Stimulated activated CD8-positive, alpha-beta memory T cell treated with anti-CD3 and anti-CD28 coated beads, Interleukin-15, amount 100 ng/mL, for 48 hours (primary cell): ENCODE data around the gene RHBDL1.

Source experiments
- DNase-seq, 2 donors: peaks; one replicate each; pipeline ENCODE4 v3.0.0-alpha.2; 2020; ENCODE audit warnings: low read depth in 2 of 2

The RHBDL1 gene

DNA sequence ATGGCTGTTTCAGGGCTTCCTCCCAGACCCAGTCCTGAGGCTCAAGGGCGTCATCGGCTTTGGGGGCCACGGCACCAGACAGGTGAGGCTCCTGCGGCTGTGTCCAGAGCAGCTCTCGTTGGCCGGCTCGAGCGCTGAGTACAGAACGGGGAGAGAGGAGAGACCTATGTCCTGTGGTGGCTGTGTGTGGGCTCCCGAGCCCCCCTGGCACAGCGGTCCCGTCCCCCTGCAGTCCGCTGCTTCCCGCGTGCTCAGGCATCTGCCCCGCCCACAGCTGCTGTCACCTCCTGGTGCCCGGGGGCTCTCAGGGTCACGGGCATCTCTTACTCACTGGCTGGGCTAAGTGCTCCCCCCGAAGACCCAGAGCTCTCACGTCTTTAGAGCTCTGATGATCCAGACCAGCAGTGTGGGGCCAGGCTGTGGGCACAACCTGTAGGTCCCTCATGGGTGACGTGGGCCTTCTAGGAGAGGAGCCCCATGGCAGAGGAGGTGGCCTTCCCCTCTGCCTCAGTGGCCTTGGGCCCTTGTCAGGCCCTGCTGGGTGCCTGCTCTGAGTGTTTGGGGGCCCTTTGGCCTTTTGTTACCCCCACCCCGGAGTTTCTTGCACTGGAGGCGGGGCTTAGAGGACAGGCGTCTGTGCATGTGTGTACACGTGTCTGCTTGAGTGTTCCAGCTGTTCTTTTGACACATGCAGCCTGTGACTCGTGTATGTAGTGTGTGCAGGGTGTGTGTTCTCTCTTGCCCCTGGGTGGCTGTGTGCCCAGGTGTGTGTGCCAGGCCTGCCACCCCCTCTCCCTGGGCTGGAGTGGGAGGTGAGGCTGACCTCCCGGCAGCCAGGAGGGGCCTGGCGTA is 22.8 kb upstream of the RHBDL1 start:
- no peak for DNase-seq

DNA sequence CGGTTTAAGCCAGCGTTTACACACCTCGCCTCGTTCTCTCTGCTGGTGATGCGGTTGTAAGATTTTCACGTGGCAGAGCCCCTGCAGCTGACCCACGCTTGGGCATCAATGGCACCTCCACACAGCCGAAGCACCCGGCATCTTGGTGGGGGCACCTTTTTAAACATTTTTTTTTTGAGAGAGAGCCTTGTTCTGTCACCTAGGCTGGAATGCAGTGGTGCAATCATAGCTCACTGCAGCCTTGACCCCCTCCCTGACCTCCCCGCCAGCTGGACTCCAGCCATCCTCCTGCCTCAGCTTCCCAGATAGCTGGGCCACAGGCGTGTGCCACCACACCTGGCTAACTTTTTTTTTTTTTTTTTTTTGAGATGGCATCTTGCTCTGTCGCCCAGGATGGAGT is 21.4 kb upstream of the RHBDL1 start:
- no peak for DNase-seq

DNA sequence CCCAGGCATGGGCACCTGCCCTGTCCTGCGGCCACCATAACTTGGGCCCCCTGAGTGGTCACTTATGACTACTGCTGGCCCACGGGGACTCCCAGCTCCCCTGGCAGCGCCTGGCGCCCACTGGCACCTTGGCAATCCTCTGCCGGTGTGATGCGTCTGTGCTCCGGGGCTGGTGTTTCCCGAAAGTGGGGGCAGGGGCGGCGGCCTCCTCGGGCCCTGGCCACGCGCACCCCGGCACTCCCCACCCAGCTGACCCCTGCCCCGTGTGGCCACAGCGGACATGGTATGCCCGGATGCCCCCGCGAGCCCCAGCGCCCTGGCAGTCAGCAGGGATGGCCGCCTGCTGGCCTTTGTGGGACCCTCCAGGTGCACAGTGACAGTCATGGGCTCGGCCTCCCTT is 18.0 kb upstream of the RHBDL1 start:
- no peak for DNase-seq

DNA sequence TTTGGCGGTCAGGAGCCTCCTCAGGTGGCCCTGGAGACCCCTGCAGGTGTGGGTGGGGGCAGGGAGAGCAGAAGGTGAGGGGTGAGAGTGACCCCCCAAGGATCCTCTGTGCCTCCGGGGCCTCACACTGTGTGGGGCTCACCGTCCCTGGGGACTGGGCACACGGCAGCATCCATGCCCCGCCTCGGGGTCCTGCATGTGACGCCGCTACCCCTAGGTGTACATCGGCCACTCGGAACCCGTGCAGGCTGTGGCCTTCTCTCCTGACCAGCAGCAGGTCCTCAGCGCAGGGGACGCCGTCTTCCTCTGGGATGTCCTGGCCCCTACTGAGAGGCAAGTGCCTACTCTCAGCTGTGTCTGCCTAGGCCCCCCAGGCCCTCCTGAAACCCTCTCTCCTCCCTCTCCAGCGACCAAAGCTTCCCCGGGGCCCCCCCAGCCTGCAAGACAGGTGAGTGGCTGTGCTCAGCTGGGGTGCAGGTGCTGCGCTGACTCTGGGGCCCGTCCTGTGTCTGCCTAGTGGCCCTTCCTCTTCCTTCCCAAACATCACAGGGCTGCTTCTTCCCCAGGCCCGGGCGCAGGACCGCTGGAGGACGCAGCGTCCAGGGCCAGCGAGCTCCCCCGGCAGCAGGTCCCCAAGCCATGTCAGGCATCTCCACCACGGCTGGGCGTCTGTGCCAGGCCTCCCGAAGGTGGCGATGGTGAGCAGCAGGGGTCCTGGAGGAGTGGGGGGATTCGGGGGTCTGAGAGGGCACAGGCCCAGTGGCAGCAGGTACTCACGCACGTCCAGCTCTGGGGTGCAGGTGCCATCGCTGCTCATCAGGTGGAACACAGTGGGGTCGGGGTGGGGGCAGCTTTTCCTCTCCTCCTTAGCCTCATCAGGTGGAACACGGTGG is 16.5 kb upstream of the RHBDL1 start:
- no peak for DNase-seq

DNA sequence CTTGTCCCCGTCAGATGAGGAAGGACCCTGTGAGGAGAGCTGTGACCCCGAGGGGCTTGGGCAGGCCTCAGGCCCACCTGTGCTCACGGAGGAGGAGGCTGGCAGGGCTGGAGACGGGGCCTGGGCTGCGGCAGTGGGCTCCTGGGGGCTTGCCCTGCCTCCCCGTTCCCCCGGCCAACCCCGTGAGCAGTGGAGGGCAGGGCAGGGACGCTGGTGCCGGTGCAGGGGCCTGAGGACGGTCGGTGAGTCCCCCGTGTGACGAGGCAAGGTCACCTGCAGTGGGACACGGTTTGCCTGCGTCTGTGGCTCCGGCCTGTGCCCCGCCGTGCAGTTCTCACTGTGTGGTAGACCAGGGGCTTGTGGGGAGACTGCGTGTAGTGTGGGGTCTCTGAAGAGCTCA is 15.9 kb upstream of the RHBDL1 start:
- no peak for DNase-seq

DNA sequence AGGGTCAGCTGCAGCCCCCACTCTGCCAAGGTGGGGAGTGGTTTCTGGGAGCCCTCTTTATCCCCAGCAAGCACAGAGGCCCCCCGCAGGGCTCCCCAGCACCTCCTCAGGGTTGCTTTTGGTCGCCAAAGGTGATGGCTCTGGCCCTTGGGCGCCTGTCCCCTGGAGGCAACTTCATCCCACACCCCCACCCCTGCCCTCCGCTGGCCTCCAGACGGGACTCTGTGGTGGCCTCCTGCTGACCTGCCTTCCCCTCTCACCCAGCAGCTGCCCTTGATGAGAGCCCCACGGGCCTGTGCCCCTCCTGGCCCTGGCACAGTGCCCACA is 15.4 kb upstream of the RHBDL1 start:
- DNase-seq: no peak

DNA sequence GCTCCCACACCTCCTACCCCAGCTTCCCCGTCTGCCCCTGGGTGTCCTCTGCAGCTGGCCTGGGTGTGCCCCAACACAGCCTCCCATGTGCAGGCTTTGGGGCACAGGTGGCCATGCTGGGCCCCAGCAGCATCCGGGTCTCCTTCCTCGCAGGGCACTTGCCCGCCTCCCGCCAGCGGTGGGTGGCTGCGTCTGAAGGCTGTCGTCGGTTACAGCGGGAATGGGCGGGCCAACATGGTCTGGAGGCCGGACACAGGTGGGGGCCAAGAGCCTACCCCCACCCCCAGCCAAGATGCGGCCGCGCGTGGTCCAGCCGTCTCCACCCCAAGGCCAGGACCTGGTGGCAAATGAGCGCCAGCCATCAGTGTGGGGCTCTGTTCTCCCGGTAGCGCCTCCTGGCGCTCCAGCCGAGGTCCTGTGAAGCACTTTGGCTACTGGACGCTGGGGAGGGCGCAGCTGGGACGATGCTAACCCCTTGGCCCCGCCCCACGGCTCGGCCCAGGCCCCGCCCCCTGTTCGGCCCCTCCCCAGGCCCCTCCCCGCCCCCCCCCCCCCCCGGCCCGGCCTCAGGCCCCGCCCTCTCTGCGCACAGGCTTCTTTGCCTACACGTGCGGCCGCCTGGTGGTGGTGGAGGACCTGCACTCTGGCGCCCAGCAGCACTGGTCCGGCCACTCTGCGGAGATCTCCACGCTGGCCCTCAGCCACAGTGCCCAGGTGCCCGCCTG is 14.8 kb upstream of the RHBDL1 start:
- DNase-seq: peak in 1 of 2 donors; percentile 38

DNA sequence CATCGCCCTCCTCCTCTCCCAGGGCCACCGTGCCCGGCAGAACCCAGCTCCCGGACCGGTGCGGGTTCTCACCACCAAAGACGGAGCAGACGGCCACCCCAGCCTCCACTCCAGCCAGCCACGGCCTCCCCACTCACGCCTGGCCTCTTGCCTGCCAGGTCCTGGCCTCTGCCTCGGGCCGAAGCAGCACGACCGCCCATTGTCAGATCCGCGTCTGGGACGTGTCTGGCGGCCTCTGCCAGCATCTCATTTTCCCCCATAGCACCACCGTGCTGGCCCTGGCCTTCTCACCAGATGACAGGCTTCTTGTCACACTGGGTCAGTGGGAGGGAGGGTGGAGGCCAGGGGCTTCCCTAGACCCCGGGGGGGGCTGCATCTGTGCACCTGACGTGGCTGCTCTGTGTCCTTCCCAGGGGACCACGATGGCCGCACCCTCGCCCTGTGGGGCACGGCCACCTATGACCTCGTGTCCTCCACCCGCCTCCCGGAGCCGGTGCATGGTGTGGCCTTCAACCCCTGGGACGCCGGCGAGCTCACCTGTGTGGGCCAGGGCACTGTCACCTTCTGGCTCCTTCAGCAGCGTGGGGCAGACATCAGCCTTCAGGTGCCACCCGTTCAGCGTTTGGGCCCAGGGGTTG is 14.2 kb upstream of the RHBDL1 start:
- DNase-seq: no peak

DNA sequence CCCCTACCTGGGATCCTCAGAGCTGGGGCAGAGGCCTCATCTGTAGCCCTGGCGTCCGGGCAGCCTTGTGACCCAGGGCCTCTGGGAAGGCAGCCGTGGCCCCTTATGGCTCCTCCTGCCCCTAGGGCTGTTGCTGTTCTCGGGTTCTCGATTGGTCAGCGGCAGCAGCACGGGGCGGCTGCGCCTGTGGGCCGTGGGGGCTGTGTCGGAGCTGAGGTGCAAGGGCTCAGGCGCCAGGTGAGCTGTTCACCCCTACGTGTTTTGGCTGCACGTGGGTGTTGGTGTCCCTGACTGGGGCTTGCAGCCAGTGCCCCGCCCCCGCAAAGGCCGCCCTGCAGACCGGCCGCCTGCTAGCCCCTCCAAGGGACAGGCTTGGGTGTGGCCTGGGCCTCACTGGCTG is 13.4 kb upstream of the RHBDL1 start:
- no peak for DNase-seq

DNA sequence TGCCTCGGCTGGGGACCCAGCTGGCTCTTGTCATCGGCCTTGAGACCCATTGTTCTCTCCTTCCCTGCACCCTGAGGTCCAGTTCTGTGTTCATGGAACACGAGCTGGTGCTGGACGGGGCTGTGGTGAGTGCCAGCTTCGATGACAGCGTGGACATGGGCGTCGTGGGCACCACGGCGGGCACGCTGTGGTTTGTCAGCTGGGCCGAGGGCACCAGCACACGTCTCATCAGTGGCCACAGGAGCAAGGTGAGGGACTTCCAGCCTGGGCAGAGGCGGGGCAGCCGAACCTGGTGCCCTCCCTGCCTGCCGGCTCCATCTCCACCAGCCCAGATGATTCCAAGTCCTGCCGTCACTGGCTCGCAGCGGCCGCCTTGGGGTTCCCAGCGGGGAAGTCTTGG is 12.9 kb upstream of the RHBDL1 start:
- DNase-seq: no peak

DNA sequence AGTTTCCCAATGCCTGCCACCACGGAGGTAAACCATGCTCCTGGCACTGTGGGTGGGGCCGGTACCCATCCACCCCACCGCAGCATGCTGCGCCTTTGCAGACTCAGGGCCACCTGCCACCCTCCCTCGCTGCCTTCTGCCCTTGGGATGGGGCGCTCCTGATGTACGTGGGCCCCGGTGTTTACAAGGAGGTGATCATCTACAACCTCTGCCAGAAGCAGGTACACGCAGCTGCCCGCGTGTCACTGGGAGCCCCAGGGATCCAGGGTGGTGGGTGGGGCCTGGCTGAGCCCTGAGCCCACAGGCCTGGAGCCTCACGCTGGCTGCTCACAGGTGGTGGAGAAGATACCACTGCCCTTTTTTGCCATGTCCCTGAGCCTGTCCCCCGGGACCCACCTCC is 8.9 kb upstream of the RHBDL1 start:
- no peak for DNase-seq

DNA sequence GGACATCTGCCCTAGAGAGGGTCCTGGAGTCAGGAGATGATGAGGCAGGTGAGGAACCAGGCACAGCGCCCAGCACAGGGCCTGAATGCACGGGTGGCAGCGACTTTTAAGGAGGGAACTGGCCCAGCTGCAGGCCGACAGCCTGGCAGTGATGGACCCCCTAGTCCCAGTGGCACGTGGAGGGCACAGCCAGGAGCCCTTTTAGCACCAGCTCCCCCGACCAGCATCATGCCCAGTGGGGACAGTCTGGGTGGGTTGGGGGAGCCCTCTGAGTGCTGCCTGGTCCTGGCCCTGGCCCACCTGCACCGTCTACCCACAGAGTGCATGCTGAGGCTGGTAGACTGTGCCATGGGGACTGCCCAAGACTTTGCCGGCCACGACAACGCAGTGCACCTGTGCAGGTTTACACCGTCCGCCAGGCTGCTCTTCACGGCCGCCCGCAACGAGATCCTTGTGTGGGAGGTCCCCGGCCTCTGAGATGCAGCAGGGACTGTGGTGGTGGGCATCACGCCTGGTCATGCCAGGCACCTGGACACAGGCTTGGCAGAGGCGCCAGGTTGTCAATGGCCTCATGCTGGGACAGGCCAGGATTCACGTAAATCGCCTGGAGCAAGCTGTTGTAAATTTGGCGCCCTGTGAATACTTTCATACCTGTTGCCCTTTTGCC is 8.2 kb upstream of the RHBDL1 start:
- DNase-seq: no peak

DNA sequence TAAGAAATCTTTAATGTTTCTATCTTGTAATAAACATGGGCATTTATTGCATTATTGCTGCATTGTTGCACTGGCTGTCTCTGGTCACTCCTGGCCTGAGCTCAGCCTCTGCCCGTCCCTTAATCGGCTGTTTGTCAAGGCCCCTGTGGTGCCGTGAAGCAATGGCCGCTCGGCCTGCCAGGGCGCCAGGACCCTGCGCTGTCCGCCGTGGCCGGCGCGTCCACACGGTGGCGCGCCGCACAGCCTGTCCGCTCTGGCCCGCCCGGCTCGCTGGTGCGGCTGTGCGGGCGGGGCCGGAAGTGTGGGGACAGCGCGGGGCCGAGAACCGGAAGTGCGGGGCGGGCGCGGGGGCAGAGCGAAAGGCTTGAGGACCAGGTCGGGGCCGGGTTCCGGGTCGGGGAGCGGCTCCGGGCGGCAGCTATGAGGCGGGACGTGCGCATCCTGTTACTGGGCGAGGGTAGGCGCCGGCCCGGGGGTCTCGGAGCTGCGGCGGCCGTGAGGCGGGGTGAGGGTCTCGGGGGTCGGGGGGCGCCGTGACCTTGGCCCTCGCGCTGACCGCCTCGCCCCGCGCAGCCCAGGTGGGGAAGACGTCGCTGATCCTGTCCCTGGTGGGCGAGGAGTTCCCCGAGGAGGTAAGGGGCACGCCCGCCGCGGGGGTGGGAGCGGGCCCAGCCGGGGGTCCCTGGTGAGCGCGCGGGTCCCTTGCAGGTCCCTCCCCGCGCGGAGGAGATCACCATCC is 7.5 kb upstream of the RHBDL1 start, which contains the start of gene RHOT2:
Gene RHOT2 (plus strand): TSS at position 353 of the 739 bp plus-strand sequence. CDS start 68 bp downstream, at position 421.
- DNase-seq: peak; percentile 92 to 94

DNA sequence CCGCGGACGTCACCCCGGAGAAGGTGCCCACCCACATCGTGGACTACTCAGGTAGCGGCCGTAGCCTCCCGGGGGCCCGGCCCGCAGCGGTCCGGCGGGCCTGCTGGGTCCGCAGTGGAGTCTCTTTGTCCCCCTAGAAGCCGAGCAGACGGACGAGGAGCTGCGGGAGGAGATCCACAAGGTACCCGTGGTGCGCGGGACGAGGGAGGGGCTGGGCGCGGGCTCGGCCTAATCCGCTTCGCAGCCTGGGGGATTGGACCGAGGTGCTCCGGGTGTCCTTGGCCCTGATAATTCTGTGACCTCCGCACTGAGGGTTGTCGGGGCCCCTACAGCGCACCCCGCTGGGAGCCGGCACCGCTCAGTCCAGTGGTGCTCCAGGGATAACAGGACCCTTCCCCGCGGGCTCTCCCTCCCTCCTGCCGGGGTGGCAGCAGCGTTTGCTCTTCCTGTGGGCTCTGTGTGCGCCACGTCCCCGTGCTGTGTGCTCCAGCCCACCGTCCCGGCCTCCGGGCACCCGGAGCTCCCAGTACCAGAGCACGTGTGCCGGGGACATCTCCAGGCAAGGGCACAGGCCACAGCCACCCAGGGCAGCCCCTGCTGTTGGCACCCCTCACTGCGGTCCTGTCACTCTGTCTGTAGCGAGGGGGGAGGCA is 6.8 kb upstream of the RHBDL1 start:
- no peak for DNase-seq

DNA sequence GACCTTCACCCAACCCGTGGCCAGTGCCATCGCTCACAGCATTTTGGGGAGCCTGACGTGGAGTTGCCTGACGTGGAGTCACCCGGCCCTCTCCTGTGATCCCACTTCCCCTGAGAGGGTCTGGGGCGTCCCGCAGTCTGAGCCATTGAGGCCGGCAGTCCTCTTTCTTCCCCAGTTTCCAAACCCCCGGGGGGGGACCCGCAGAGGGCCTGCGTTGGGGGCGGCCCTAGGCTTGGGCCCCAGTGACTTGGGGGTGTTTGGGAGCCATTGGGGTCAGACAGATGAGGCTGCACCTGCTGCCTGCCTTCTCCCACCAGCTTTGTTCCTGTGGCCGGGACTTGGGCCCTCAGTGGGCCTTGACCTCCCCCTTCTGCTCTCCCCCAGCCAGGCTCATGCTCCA is 5.8 kb upstream of the RHBDL1 start:
- no peak for DNase-seq

DNA sequence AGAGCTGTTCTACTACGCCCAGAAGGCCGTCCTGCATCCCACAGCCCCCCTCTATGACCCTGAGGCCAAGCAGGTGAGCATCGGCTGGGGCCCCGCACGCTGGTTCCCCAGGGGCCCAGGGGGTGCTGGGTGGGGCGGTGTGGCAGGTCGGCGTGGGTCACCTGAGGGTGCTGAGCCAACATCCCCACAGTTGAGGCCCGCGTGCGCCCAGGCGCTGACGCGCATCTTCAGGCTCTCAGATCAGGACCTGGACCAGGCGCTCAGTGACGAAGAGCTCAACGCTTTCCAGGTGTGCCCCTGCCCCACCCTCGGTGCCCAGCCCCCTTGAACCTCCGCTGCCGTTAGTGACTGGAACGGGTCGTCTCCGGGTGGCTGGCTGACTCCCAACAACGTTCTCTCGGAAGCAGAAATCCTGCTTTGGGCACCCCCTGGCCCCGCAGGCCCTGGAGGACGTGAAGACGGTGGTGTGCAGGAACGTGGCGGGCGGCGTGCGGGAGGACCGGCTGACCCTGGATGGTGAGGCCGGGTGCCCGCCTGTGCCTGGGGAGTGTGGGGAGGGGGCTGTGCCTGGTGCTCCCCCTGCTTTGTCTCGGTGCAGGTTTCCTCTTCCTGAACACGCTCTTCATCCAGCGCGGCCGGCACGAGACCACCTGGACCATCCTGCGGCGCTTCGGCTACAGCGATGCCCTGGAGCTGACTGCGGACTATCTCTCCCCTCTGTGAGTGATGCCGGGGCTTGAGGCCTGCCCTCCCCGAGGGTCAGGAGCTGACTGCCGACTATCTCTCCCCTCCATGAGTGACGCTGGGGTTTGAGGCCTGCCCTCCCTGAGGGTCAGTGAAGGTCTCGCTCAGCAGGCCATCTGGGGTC is 4.8 kb upstream of the RHBDL1 start:
- DNase-seq: no peak

DNA sequence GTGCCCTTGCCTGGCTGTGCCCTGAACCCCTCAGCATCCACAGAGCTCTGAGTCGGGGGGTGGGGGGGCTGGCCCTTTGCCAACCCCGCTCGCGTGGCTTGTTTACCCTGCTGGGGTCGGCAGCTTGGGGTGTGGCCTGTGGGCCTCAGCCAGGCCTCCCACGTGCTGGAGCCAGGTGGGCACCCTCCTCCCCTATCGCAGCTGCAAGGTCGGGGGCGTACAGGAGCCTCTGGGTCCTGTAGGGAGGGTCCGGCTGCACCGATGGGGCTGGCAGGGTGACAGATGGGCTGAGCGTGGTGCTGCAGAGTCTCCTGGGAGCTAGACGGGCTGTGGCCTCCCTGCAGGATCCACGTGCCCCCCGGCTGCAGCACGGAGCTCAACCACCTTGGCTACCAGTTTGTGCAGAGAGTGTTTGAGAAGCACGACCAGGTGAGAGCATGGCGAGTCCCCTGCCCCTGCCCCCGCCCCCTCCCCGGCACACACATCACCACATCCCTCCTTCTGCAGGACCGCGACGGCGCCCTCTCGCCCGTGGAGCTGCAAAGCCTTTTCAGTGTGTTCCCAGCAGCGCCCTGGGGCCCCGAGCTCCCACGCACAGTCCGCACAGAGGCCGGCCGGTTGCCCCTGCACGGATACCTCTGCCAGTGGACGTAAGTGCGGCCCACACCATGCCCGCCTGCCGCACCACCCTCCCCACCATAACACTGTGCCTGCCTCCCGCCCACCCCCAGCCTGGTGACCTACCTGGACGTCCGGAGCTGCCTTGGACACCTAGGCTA is 3.9 kb upstream of the RHBDL1 start:
- no peak for DNase-seq

DNA sequence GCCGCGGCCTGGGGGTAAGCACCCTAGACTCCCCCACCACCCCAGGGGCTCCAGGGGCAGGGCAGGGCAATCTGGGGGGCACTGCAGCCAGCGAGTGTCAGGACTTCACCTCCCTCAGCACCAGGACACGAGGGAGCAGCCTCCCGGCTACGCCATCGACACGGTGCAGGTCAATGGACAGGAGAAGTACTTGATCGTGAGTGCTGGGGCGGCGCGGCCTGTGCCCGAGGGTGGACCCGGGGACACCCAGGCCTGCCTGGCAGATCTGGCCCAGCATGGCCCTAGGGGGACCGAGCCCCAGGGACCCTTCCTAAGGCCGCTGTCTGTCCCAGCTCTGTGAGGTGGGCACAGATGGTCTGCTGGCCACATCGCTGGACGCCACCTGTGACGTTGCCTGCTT is 3.1 kb upstream of the RHBDL1 start:
- DNase-seq: no peak
